SK-MEL-5 (cell line): Measurements from ENCODE around the gene TBX21. TPM values are rescaled to one million over a fixed set of nuclear protein-coding genes. Genes with fewer than 3 reads are reported as not detected.
"Not testable (repeated sequence)": the region's sequence is repeated elsewhere in the genome, so short reads cannot be mapped to it uniquely, and the experiment has no call there.

Source experiments
- DNase-seq: peaks from one replicate; pipeline ENCODE4 v3.0.0-alpha.2; 2016; ENCODE audit warnings: low read depth, low spot score
- in situ Hi-C: cut with HindIII; loops from 2 replicates; pipeline ENCODE4 v1.10.0; 2016; ENCODE audit warnings: low sequenced_read_pairs, high pct_unique_total_duplicates, low pct_unique_long_range_greater_than_20kb
- total RNA-seq: library from RNA; depleted of rRNA; stranded (reverse); fragments of >200 nt; shearing (Covaris generic); gene quantifications from 2 replicates; pipeline ENCODE4 v1.2.3, GENCODE V29; 2014

TBX21 gene
- total RNA-seq, 1 experiment from 2014 or later: not detected

DNA sequence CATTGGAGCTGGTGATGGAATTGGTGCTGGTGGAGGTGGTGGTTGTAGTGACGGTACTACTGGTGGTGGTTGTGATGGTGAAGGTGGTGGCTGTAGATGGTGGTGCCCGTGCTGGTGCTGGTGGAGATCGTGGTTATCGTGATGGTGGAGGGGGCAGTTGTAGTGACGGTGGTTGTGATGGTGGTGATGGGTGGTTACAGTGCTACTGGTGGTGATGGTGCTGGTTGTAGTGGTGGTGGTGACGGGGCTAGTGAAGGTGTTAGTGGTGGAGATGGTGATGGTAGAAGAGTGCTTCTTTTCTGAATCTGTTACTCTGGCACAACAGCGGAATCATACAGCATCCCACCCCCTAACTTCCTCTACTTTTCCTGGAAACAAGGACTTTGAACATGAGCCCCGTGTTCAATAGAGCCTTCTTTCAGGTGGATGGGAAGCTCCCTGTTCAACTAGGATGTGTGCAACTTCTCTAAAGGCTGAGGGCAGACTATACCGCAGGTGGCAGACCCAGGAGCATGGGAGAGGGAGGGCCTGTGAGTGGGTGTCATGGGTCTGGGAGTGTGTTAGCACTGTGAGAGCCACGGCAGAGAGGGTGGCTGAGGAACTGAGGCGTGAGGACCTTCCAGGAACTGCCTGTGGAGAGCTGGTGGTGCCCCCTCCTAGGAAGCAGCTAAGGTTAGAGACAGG lies 8.2 kb downstream of the TBX21 start:
- DNase-seq: no peak
- in situ Hi-C loops: no loop called here

- in situ Hi-C loops: no loop called here
- no peak for DNase-seq
Observed at GRCh38 chr17:47741793-47742145, 8.7 kb downstream of the TBX21 start.

DNA sequence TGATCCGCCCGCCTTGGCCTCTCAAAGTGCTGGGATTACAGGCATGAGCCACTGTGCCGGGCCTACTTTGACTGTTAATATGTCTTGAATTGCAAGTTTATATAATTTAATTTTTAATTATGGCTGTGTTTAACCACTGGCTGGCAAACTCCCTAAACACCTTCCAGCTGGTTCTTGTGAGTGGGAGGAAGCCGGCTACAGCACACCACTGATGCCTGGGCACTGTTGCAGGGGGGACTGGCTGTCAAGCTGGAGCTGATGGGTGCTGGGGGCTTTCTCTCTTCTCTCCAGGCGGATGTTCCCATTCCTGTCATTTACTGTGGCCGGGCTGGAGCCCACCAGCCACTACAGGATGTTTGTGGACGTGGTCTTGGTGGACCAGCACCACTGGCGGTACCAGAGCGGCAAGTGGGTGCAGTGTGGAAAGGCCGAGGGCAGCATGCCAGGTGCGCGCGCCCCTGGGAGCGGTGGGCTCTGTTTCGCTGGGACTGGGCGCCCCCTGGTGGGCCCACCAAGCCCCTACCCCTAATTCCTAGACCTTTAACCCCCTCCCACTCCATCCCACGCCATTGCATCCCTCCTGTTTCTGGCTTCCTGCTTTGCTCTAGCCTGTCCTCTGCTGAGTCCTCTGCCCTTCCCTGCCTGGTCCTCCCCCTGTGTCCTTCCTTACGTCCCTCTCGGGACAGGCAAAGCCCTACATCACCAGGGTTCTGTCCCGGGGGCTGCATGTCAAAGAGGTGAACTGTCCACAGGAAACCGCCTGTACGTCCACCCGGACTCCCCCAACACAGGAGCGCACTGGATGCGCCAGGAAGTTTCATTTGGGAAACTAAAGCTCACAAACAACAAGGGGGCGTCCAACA lies 9.5 kb downstream of the TBX21 start:
- peak; percentile 57 for DNase-seq
- in situ Hi-C loops: no loop called here

DNA sequence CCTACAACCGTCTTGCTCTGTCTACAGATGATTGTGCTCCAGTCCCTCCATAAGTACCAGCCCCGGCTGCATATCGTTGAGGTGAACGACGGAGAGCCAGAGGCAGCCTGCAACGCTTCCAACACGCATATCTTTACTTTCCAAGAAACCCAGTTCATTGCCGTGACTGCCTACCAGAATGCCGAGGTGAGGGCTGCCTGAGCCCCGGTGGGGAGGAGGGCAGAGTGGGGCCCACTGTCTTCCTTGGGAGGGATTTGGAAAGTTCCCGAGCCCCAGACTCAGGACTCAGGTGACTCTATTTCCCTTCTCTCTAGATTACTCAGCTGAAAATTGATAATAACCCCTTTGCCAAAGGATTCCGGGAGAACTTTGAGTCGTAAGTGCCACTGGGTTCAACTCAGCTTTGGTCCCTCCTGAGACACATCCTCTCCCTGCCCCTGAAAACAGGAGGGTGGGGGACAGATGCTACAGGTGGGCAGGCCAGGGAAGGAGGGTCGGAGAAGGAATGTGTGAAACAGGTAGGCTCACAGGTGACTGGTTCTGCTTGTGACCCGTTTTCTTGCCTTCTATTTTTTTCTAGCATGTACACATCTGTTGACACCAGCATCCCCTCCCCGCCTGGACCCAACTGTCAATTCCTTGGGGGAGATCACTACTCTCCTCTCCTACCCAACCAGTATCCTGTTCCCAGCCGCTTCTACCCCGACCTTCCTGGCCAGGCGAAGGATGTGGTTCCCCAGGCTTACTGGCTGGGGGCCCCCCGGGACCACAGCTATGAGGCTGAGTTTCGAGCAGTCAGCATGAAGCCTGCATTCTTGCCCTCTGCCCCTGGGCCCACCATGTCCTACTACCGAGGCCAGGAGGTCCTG lies 11.4 kb downstream of the TBX21 start:
- in situ Hi-C loops: no loop called here
- no peak for DNase-seq

GRCh38 chr17:47745037-47745380 lies 12.0 kb downstream of the TBX21 start:
- DNase-seq: no peak
- in situ Hi-C loops: no loop called here

DNA sequence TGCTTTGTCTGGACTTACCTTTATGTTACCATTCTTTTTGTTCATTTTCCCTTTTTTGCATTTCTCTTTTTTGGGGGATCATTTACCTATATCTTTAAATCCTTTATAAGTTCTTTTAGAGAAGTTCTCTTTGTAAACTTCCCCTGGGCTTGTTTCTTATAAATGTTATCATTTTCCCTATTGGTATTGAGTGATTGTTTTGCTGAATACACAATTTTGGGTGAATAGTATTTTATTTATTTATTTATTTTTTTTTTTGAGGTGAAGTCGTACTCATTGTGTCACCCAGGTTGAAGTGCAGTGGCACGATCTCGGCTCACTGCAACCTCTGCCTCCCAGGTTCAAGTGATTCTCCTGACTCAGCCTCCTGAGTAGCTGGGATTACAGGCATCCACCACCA lies 18.4 kb downstream of the TBX21 start:
- DNase-seq: no peak
- in situ Hi-C loops: no loop called here

DNA sequence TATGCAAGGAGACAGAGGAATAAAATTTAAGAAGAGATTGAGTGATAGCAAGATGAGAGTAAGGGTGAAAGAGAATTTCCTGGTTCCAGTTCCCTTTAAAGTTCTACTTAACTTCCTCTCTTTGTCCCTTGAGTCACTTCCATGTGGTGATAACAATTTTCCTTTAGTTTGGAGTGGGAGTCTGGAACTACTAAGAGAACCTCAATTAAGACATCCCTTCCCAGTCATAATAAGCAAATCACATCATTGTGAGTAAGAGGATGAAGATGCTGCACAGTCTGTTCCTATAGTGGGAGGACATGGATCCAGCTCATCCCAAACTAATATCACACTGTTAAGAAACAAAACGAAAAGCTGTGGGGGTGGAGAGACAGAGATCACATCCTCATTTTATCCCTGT lies 24.4 kb downstream of the TBX21 start:
- in situ Hi-C loops: no loop called here
- no peak for DNase-seq

GRCh38 chr17:47760409-47761140 lies 27.5 kb downstream of the TBX21 start:
- in situ Hi-C loops: no loop called here
- no peak for DNase-seq

- no peak for DNase-seq
- in situ Hi-C loops: no loop called here
Observed at GRCh38 chr17:47762728-47763127, 29.7 kb downstream of the TBX21 start.

DNA sequence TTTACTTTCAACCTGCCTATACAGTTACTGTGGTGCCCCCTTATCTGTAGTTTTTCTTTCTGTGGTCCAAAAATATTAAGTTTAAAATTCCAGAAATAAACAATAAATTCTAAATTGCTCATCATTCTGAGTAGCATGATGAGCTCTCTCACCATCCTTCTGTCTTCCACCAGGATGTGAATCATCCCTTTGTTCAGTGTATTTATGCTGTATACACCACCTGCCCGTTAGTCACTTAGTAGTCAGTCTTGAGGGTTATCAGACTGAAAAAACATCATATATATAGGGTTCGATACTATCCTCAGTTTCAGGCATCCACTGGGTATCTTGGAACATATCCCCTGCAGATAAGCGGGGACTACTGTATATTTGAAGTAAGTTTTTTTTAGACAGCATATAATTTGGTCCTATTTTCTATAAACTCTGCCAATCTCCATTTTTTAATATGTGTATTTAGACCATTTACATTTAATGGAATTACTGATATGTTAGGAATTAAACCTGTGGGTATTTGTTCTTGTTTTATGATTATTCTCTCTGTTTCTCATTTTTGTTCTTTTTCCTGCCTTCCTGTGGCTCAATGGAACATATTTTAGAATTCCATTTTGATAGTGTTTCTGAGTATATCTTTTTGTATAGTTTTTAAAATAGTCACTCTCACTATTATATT lies 31.0 kb downstream of the TBX21 start:
- in situ Hi-C loops: no loop called here
- DNase-seq: no peak

GRCh38 chr17:47773649-47774048 lies 40.6 kb downstream of the TBX21 start:
- in situ Hi-C loops, DNase-seq: not testable (repeated sequence)

DNA sequence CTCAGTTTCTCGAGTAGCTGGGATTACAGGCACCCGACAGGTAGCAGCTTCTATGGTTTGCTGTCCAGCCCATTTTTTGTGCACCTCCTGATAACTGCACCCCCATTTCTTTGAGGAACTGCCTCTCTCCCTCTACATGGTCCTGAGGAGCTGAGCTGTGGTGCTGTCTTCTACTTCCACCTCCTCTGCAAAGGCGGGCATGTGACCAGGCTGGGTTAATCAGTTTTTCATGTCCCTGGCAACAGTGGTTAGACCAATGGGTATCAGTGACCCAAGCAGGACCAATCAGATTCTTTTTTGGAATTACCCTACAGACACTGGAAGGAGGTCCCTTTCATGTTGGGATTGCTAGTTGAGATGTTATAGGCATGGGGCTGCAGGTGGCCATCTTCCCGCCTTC lies 41.3 kb downstream of the TBX21 start:
- in situ Hi-C loops: no loop called here

GRCh38 chr17:47774987-47775580 lies 42.0 kb downstream of the TBX21 start:
- in situ Hi-C loops: no loop called here
- no peak for DNase-seq

More for the DNA sequence above, 41.3 kb downstream of the TBX21 start:
- peak; percentile 41 for DNase-seq

DNA sequence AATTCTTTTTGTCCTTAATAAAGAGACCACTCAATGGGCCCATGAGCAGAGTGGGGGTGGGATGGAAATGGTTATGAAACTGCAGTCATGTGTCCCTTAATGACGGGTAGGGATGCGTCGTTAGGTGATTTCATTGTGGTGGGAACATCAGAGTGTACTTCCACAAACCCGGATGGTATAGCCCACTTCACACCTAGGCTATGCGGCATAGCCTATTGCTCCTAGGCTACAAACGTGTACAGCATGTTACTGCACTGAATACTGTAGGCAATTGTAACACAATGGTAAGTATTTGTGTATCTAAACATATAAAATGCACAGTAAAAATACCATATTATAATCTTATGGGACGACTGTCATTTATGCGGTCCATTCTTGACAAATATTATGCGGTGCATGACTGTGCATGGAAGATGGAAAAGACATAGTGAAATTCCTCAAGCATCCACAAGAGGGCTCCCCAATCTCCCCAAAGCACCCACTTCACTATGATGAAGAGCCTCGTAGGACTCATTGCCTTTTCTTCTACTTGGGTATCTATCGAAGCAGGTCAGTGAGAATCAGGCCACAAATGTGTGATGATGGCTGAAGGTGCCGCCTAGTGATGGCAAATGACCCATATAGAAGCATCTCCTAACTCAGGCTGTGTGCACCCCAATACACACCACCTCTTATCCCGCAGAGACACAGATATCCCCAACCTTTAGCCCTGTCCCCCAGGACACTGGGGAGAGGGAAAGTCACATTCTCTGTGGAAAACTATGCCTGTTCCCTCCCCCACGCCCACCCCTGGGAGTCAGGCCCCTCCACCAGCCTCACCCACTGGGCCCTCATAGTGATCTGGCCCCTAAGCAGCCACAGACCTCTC lies 43.5 kb downstream of the TBX21 start:
- in situ Hi-C loops: no loop called here
- peak; percentile 69 for DNase-seq

DNA sequence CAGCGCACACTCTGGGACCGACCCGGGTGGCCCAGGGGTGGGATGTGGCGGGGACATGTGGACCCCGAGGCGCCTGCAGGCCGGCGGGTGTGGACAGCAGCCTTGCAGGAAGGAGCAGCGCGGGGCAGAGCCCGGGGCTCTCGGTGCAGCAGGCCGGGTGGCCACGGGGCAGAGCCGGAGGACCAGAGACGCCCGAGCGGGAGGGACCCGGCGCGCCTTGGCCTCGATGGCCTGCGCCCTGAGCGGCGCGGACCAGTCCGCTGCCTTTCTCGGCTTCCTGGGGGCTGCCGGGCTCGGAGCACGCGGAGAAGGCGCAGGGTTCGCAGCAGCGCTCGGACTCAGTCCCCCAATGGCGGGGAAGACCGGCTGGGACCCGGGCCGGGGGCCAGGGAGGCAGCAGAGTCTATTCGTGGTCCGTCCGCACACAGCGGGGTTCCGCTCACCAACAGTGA lies 45.2 kb downstream of the TBX21 start:
- DNase-seq: no peak
- in situ Hi-C loops: no loop called here

DNA sequence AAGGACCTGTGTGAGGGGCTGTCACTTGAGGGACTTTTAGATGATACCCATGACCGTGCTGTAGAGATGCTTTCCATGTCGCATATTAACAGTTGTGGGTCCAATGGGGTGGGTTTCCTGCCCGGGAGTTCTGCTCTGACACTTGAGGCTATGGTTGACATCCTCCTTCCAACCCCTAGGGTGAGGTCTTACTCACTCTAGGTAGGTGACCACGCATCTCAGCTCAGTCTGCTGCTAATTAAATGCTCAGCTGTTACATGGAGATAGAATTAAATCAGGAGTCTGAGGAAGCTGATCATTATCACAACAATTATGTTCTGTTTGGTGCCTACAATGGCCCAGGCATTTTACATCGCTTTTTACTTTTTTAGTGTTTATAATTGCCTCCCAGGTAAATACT lies 48.4 kb downstream of the TBX21 start:
- in situ Hi-C loops: no loop called here
- no peak for DNase-seq
